Large intestine (tissue), 3 donors: Measurements from ENCODE around the gene BIVM. TPM values are rescaled to one million over a fixed set of nuclear protein-coding genes. Genes with fewer than 3 reads are reported as not detected.

Experiments used
- DNase-seq, 2 donors: peaks; one replicate each; pipeline versions ENCODE4 v3.0.0 to v3.0.0-alpha.2; 2013
- H3K27ac ChIP-seq: one replicate; pipeline ENCODE4 v1.5.1; 2013; ENCODE audit warnings: low read length
- H3K27me3 ChIP-seq: 2 replicates; pipeline ENCODE4 v1.6.1; 2013; ENCODE audit warnings: low read length; ENCODE audit not compliant: control insufficient read depth, insufficient read depth
- H3K36me3 ChIP-seq: 2 replicates; pipeline ENCODE4 v1.6.1; 2013; ENCODE audit warnings: low read length; ENCODE audit not compliant: control insufficient read depth, insufficient read depth
- H3K4me1 ChIP-seq: one replicate; pipeline ENCODE4 v1.6.1; 2013; ENCODE audit warnings: low read length; ENCODE audit not compliant: control insufficient read depth, insufficient read depth
- H3K4me3 ChIP-seq: one replicate; pipeline ENCODE4 v1.5.1; 2013; ENCODE audit warnings: low read length
- H3K9me3 ChIP-seq: one replicate; pipeline ENCODE4 v1.6.1; 2013; ENCODE audit warnings: mild to moderate bottlenecking, low read depth, low read length, moderate library complexity; ENCODE audit not compliant: control insufficient read depth
- WGBS: methylation state at CpG from one replicate; pipeline ENCODE4 v1.1.5; 2013; ENCODE audit warnings: low lambda C conversion rate; ENCODE audit not compliant: insufficient coverage; 5-methylcytosine and 5-hydroxymethylcytosine counted together
- polyA plus RNA-seq: library from polyadenylated mRNA; unstranded; fragments of 120-200 nt; gene quantifications from one replicate; pipeline ENCODE4 v1.2.1, GENCODE V29; 2013

BIVM gene
- polyA plus RNA-seq, 1 donor, result 35.6 TPM

DNA sequence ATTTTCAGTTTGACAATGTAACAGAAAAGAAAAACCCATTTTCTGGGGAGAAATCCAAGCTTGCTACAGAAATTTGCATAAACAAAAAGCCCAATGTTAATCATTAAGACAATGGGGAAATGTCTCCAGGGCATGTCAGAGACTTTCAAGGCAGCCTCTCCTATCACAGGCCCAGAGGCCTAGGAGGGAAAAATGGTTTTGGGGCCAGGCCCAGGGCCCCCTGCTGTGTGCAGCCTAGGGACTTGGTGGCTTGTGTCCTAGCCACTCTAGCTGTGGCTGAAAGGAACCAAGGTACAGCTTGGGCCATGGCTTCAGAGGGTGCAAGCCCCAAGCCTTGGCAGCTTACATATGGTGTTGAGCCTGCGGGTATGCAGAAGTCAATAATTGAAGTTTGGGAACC is 17.3 kb upstream of the BIVM start:
- peaks cover 5% of the 10 kb centered on the region for H3K36me3 ChIP-seq
- H3K9me3 ChIP-seq, result peaks cover 6% of the 10 kb centered on the region
- no peak overlapping the region for H3K27ac ChIP-seq
- H3K27me3 ChIP-seq, result no peaks in the 10 kb centered on the region
- no CpG with 5 or more reads among the region's 1 CpG for WGBS
- H3K4me1 ChIP-seq, result peaks cover 14% of the 10 kb centered on the region
- DNase-seq, result no peak
- no peak overlapping the region for H3K4me3 ChIP-seq

DNA sequence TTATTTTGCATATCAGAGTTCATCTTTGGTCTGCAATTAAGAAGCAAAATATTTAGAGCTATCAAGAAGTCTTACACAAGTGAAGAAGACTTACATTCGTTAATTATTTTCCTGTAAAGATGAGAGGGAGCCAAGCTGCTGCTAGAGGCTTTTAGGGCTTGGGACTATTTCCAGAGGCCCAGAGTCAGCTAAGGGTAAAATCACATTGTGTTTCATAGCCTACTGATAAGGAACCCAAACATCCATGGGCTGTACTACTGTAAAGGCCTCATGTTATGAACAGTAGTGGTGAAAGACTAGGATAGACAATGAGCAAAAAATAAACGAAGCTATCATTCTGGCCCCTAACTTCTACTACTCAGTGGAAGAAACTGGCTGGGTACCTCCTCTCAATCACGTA is 14.4 kb upstream of the BIVM start:
- peaks cover 17% of the 10 kb centered on the region for H3K36me3 ChIP-seq

DNA sequence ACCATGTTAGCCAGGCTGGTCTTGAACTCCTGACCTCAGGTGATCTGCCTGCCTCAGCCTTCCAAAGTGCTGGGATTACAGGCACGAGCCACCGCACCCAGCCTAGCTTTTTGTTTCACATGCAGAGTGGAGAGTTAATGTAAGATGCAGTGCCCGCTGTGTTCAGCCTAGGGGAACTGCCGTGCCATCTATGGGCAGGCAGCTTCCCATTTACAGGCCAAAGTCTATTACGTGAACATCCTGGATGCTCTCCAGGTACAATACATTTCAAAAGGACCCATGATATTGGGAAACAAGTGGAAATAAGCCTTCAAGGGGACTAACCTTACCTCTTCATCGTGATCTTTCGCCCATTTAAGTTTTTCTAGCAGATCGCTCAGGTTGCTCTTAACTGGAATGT is 10.2 kb upstream of the BIVM start:
- no peak overlapping the region for H3K4me3 ChIP-seq
- peaks cover 36% of the 10 kb centered on the region for H3K36me3 ChIP-seq
- 90% methylated on average over 2 of the region's 8 CpGs for WGBS
- DNase-seq, result no peak
- no peaks in the 10 kb centered on the region for H3K9me3 ChIP-seq
- H3K27me3 ChIP-seq, result no peaks in the 10 kb centered on the region
- H3K4me1 ChIP-seq, result peaks cover 9% of the 10 kb centered on the region
- no peak overlapping the region for H3K27ac ChIP-seq

More for the DNA sequence above, 14.4 kb upstream of the BIVM start:
- Histone ChIP-seq H3K27me3 (no peaks in the 10 kb centered on the region), H3K27ac (no peak overlapping the region), H3K4me1 (peaks cover 9% of the 10 kb centered on the region), H3K9me3 (peaks cover 6% of the 10 kb centered on the region), H3K4me3 (no peak overlapping the region)
- DNase-seq, result peak; percentile 18 to 53
- WGBS, result no CpG with 5 or more reads among the region's 3 CpGs

DNA sequence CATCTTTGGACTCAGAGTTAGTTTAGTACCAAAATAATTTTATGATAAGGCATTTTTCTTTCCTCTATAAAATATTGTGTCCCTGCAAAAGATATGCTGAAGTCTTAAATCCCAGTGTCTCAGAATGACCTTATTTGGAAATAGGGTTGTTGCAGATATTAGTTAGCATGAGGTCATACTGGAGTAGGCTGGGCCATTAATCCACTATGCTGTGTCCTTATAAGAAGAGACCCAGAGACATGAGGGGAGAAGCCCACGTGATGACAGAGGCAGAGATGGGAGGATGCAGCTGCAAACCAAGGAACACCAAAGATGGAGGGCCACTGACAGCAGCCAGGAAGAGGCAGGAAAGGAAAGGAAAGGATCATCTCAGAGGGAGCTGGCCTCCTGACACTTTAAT is 6.5 kb upstream of the BIVM start:
- Histone ChIP-seq H3K27ac (no peak overlapping the region), H3K36me3 (peaks cover 33% of the 10 kb centered on the region), H3K4me1 (no peaks in the 10 kb centered on the region), H3K27me3 (no peaks in the 10 kb centered on the region), H3K9me3 (no peaks in the 10 kb centered on the region), H3K4me3 (no peak overlapping the region)
- no CpG with 5 or more reads among the region's 1 CpG for WGBS
- no peak for DNase-seq

DNA sequence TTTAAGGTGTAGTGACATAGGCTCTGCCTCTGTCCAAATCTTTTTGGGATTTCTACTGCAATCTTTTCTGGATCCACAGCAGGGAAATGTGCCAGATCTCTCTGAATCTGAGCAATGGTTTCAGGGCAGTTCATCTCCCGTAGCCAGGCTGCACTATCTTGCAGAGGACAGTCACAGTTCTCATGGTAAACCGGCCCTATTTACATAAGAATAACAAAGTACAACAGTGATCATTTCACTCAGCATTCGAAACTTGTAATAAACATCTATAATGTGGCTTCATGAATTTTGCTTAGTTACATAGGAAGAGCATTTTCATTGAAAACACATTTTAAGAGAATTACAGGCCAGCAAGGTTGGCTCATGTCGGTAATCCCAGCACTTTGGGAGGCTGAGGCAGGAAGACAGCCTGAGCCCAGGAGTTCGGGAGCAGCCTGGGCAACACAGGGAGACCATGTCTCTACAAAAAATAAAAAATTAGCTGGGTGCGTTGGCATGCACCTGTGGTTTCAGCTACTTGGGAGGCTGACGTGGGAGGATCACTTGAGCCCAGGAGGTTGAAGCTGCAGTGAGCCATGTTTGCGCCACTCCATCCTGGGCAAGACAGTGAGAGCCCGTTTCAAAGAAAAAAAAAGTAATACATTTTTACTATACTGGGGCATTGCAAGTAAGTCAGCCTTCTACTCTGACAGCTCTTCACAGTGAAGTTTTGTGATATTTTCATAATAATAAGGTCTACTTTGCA is 5.1 kb upstream of the BIVM start:
- Histone ChIP-seq H3K4me3 (no peak overlapping the region), H3K4me1 (no peaks in the 10 kb centered on the region), H3K36me3 (peaks cover 27% of the 10 kb centered on the region), H3K27me3 (no peaks in the 10 kb centered on the region), H3K27ac (no peak overlapping the region), H3K9me3 (no peaks in the 10 kb centered on the region)
- no peak for DNase-seq
- WGBS, result 100% methylated on average over 1 of the region's 9 CpGs

DNA sequence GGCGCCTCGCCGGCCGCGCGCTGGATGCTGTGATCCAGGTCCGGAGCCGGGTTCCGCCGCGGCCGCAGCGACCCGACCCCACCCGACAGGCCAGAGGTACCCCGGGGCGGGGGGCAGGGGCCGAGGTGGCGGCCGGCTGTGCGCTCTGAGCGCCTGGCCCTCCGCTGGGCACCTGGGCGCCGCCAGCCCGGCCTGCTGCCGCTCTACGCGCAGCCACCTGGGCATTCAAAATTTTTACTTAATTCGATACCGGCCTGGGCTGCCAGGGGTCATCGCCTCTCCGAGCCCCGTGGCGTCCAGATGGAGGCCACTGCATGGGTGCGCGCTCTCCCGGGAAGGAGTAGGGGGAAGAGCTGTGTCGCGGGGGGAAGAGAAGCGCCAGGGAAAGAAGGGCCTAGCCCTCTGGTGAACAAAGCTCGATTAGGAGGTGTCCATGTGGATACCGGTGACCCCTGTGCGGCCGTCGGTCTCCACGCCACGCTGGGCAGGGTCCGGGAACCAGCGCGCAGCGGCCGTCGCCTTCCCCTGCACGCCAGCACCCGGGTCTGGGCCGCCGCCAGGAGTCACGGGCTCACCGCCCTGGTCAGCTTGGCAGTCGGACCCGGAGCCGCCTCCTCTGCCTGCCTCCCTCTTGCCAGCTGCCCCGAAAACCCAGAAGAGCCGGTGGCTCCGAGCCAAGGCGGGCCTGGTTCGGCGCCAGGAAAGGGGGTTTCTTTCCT is 666 bp downstream of the BIVM start:
- Histone ChIP-seq H3K9me3 (no peaks in the 10 kb centered on the region), H3K4me1 (peaks cover 3% of the 10 kb centered on the region), H3K36me3 (no peaks in the 10 kb centered on the region), H3K27me3 (no peaks in the 10 kb centered on the region), H3K27ac (peak overlapping the region; percentile 74), H3K4me3 (peak overlapping the region; percentile 64)
- peak; percentile 9 to 61 for DNase-seq
- no CpG with 5 or more reads among the region's 69 CpGs for WGBS

DNA sequence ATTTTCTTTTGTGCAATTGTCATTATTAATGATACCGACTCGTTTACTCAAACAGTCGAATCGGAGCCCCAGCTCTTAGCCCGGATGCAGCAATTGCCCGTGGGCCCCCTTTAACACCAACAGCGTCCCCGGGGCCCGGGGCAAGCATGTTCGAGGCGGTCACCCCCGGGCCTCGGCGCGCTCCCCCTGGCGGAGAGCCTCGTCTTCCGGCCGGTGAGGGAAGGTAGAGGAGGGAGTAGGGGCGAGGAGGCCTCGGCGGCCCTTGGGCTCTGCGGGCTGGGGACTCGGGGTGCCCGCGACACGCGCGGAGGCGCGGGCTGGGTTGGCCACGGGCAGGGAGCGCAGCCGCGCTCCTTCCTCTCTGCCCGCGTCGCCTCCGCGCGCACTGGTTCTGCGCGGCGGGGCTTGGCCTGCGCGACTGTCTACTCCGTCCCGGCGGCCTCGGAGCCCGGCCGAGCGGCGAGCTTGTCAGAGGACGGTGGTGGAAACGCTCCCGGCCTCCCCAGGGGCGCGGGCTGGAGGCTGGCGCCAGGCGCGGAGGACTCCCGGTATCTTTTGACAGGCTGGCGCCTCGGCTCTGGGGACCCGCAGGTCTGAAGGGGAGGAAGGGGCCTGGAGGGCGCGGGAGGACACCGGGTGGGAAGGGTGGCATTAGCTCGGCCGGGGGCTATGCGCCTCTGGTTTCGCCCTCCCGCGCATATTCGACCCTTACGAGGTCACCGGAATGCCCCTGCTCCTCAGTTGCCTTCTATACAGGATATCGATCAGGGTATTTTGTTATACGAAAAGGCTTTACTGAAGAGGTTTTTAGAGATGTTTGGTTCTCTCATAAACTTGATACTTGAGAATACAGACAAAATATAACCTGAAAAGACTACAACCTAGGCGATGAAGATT is 1.5 kb downstream of the BIVM start:
- Histone ChIP-seq H3K27ac (peak overlapping the region; percentile 74), H3K9me3 (no peaks in the 10 kb centered on the region), H3K4me1 (peaks cover 3% of the 10 kb centered on the region), H3K4me3 (peak overlapping the region; percentile 64), H3K27me3 (no peaks in the 10 kb centered on the region), H3K36me3 (no peaks in the 10 kb centered on the region)
- DNase-seq, result peak; percentile 78 to 90
- 60% methylated on average over 1 of the region's 81 CpGs for WGBS

DNA sequence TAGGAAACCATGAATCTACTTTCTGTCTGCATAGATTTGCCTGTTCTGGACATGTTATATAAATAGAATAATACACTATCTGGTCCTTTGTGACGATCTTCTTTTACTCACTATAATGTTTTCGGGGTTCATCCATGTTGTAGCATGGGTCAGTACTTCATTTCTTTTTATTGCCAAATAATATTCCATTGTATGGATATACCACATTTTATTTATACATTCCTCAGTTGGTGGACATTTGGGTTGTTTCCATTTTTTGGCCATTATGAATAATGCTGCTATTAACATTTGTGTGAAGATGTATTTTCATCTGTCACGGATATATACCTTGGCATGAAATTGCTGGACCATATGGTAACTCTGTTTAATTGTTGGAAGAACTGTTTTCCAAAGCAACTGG is 6.8 kb downstream of the BIVM start:
- Histone ChIP-seq H3K36me3 (peaks cover 4% of the 10 kb centered on the region), H3K27ac (no peak overlapping the region), H3K4me3 (no peak overlapping the region), H3K27me3 (no peaks in the 10 kb centered on the region), H3K9me3 (peaks cover 4% of the 10 kb centered on the region), H3K4me1 (peaks cover 3% of the 10 kb centered on the region)
- WGBS, result 80% methylated on average over 2 of the region's 3 CpGs
- DNase-seq, result no peak

DNA sequence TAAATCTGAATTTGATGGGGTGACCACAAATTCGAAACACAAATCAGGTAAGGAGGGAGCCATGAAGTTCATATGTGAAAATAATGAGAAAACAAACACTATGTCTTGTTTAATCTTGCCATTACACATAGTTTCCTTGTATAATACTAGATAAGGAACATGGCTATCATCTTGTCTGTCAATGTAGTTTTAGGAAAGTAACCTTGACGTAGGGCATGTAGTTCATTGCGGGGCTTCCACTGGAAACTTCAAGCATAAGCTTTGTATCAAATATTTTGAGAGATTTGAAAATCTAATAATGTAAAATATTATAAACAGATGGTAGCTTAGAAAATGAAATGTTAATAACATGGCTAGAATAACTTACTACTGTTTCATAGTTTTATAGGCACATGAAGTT is 8.8 kb downstream of the BIVM start:
- no peaks in the 10 kb centered on the region for H3K27me3 ChIP-seq
- no peak overlapping the region for H3K4me3 ChIP-seq
- WGBS, result 100% methylated on average over 1 of the region's 3 CpGs
- no peak overlapping the region for H3K27ac ChIP-seq
- no peaks in the 10 kb centered on the region for H3K4me1 ChIP-seq
- H3K9me3 ChIP-seq, result peaks cover 4% of the 10 kb centered on the region
- H3K36me3 ChIP-seq, result peaks cover 12% of the 10 kb centered on the region
- no peak for DNase-seq

DNA sequence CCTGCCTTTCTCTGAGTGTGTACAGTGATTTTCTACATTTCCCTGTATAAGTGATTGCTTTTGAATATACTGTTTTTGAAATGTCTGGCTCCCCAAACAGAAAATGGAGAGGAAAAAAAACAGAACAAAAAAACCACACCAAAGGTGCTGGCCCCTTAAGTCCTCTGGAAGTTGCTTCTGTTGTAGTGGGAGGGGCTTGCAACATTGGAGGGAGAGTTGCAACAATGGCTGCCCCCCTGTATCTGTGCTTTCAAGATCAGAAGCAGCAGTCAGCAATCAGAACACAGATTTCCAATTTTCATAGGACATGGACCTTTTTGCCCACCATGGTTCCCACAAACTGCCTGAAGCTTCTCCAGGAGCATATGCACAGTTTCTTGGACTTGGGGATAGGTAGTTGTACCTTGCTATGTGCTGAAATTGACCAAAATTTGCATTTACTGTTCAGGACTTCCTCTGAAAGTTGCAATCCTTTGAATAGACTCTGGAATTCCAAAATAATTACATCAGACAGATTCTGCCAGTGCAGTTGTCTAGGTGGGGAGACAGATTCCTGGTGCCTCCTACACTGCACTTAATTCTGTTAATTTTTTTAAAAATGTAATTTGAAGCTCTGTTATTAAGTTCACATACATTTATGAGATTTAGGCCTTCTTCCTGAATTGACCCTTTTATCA is 13.8 kb downstream of the BIVM start:
- Histone ChIP-seq H3K27me3 (no peaks in the 10 kb centered on the region), H3K36me3 (peaks cover 15% of the 10 kb centered on the region), H3K4me3 (no peak overlapping the region), H3K4me1 (no peaks in the 10 kb centered on the region), H3K9me3 (peaks cover 4% of the 10 kb centered on the region), H3K27ac (no peak overlapping the region)
- DNase-seq, result no peak
